Karpas-422 (cell line): ENCODE measurements around the gene ZP1. TPM values are rescaled to one million over a fixed set of nuclear protein-coding genes. Genes with fewer than 3 reads are reported as not detected.

Experiments used
- DNase-seq: peaks from one replicate; pipeline ENCODE4 v3.0.0-alpha.2; 2015
- H2AFZ ChIP-seq: fragments of 200-600 bp; sonication (generic); 2 replicates; pipeline ENCODE4 v1.6.1; 2014; ENCODE audit warnings: antibody characterized with exemption, low read length, mixed read lengths
- H3K27ac ChIP-seq: fragments of 200-600 bp; sonication (generic); 2 replicates; pipeline ENCODE4 v1.5.1; 2014; ENCODE audit warnings: mild to moderate bottlenecking, low read length, moderate library complexity
- H3K27me3 ChIP-seq: fragments of 200-600 bp; sonication (generic); 2 replicates; pipeline ENCODE4 v1.6.1; 2014; ENCODE audit warnings: low read length, mixed read lengths
- H3K36me3 ChIP-seq: fragments of 200-600 bp; sonication (generic); 2 replicates; pipeline ENCODE4 v1.6.1; 2014; ENCODE audit warnings: low read length, mixed read lengths; ENCODE audit not compliant: insufficient read depth
- H3K4me1 ChIP-seq: fragments of 200-600 bp; sonication (generic); 2 replicates; pipeline ENCODE4 v1.6.1; 2014; ENCODE audit warnings: mild to moderate bottlenecking, low read length, mixed read lengths
- H3K4me2 ChIP-seq: fragments of 200-600 bp; sonication (generic); 2 replicates; pipeline ENCODE4 v1.6.1; 2014; ENCODE audit warnings: low read length, low read depth, mild to moderate bottlenecking; ENCODE audit not compliant: poor library complexity, severe bottlenecking
- H3K4me3 ChIP-seq: fragments of 200-600 bp; sonication (generic); 2 replicates; pipeline ENCODE4 v1.5.1; 2014; ENCODE audit warnings: mild to moderate bottlenecking, antibody characterized with exemption, low read length, mixed read lengths
- H3K79me2 ChIP-seq: fragments of 200-600 bp; sonication (generic); 2 replicates; pipeline ENCODE4 v1.6.1; 2014; ENCODE audit warnings: mild to moderate bottlenecking, low read length, mixed read lengths
- H3K9ac ChIP-seq: fragments of 200-600 bp; sonication (generic); 2 replicates; pipeline ENCODE4 v1.6.0; 2014; ENCODE audit warnings: low read length
- H3K9me2 ChIP-seq: fragments of 200-600 bp; sonication (generic), shearing (Covaris generic); replicated peaks from 2 replicates; pipeline ENCODE4 v1.6.0; 2014; ENCODE audit warnings: mild to moderate bottlenecking, low read length, moderate library complexity; ENCODE audit not compliant: insufficient read depth
- H3K9me3 ChIP-seq: fragments of 300-700, 200-600 bp; sonication (generic); 2 replicates; pipeline ENCODE4 v1.6.1; 2014; ENCODE audit warnings: low read length, mixed read lengths
- H4K20me1 ChIP-seq: fragments of 200-600 bp; sonication (generic); 2 replicates; pipeline ENCODE4 v1.6.1; 2014; ENCODE audit warnings: mild to moderate bottlenecking, antibody characterized with exemption, low read length, low read depth; ENCODE audit not compliant: insufficient read depth
- total RNA-seq: library from RNA; depleted of rRNA; stranded (reverse); fragments of >200 nt; shearing (Covaris generic); gene quantifications from 2 replicates; pipeline ENCODE4 v1.2.3, GENCODE V29; 2014; ENCODE audit warnings: low replicate concordance

The ZP1 gene
- total RNA-seq, 1 experiment from 2014 or later = not detected

DNA sequence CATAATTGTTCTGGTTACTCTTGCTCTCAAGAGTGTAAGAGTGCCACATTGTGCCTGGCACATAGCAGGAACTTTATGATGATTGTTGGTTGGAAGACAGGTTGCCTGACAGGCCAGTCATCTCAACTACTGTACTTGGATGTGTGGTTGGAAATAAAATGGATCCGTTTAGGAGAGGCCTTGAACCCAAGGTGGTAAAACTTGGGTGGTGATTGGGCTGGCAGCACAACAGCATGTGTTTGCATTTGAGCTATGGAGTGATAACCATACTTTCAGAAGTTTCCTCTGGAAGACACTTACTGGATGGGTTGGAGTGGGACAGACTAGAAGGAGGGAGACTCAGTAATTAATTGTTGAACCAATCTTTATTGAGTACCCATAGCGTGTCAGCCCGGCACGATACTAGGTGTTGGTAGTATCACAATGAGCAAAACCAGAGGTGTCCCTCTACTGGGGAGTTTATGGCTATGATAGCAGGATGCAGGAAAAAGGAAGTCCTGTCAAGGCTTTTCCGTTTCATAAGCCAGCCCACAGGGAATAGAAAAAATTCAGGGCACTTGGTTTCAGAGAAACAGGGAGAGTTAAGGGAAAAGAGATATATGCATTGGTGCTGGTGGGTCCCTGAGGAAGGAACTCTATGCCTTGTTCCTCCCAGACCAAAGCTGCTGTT, 43.5 kb downstream of the ZP1 start:
- Histone ChIP-seq H3K36me3 (no peaks in the 10 kb centered on the region), H3K9ac (no peak overlapping the region), H4K20me1 (no peaks in the 10 kb centered on the region; the same call in 1 of the 2 replicates), H3K27ac (no peak overlapping the region), H2AFZ (no peak overlapping the region), H3K9me3 (no peaks in the 10 kb centered on the region), H3K4me2 (no peak overlapping the region), H3K9me2 (no peaks in the 10 kb centered on the region), H3K4me3 (no peak overlapping the region), H3K4me1 (peaks cover 49% of the 10 kb centered on the region), H3K79me2 (peaks cover 22% of the 10 kb centered on the region), H3K27me3 (no peaks in the 10 kb centered on the region)
- no peak for DNase-seq

DNA sequence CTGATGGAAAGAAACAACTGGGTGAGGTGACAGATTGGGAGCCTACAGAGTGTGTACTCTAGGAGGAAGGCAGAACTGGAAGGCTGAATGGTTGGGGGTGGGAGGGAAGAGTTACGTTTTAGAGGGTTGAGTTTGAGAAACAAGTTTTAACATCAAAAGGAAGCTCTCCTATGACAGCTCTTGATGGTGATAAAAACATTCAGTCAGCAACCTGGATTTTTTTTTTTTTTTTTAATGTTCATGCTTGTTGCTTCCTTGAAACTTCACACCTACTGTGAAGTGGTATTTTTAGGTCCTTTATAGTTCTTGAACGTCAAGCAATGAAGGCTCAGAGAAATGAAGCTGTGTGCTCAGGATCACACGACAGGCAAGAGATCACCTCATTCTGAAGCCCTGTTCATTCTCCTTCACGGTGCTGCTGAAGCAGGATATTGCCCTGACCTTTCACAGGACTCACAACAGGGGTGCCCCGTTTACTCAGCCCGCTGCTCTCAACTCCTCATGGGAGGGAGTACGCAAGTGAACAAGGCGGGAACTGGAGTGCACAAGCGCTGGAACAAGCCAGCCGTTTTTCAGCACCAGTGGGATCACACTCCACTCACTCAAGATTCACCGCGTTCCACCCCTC, 45.0 kb downstream of the ZP1 start:
- H3K9ac ChIP-seq = no peak overlapping the region
- H3K27ac ChIP-seq = no peak overlapping the region
- H3K27me3 ChIP-seq = no peaks in the 10 kb centered on the region
- H3K4me3 ChIP-seq = no peak overlapping the region
- H3K36me3 ChIP-seq = no peaks in the 10 kb centered on the region
- no peak overlapping the region for H3K4me2 ChIP-seq
- no peak for DNase-seq
- peaks cover 33% of the 10 kb centered on the region for H3K79me2 ChIP-seq
- H3K4me1 ChIP-seq = peaks cover 57% of the 10 kb centered on the region
- H3K9me3 ChIP-seq = no peaks in the 10 kb centered on the region
- no peaks in the 10 kb centered on the region for H4K20me1 ChIP-seq
- H2AFZ ChIP-seq = no peak overlapping the region
- H3K9me2 ChIP-seq = no peaks in the 10 kb centered on the region

DNA sequence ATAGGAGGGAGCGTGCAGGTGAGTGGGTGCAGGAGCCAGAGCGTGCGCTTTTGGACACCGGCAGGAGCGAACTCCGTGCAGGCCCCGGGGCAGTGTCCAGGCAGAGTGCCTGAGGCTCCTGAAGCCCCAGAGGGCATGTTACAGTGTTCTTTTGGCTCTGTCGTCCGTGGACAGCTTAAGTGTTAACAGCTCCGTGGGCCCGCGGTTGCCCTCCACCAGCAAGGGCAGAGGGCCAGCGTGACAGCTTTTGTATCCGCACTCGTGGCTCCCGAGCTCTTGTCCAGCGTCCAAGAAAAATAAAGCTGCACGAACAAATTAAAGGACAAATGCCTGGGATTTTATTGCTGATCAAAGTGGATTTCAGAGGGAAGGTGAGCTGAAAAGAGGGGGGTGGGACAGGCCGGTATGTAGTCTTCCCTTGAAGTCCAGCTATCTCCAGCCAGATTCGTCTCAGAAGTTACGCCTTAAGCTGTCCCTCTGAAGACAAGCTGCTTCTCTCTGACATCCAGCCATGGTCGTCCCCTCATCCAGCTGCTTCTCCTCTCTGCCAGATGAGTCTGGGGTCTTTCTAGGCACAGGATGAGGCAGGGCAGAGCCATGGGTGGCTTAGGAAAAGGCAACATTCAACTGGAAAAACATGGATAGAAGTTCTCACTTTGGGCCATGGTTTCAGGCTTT, 45.6 kb downstream of the ZP1 start:
- H3K9me3 ChIP-seq = no peaks in the 10 kb centered on the region
- peak overlapping the region; percentile 98 for H3K4me2 ChIP-seq
- peak overlapping the region; percentile 25; the same call in 1 of the 2 replicates for H2AFZ ChIP-seq
- H4K20me1 ChIP-seq = no peaks in the 10 kb centered on the region
- peak overlapping the region; percentile 79 for H3K9ac ChIP-seq
- peak overlapping the region; percentile 85 for H3K4me3 ChIP-seq
- no peak for DNase-seq
- peaks cover 56% of the 10 kb centered on the region for H3K4me1 ChIP-seq
- no peaks in the 10 kb centered on the region for H3K36me3 ChIP-seq
- no peaks in the 10 kb centered on the region for H3K9me2 ChIP-seq
- peaks cover 39% of the 10 kb centered on the region for H3K79me2 ChIP-seq
- no peak overlapping the region; the same call in 1 of the 2 replicates for H3K27ac ChIP-seq
- no peaks in the 10 kb centered on the region for H3K27me3 ChIP-seq

DNA sequence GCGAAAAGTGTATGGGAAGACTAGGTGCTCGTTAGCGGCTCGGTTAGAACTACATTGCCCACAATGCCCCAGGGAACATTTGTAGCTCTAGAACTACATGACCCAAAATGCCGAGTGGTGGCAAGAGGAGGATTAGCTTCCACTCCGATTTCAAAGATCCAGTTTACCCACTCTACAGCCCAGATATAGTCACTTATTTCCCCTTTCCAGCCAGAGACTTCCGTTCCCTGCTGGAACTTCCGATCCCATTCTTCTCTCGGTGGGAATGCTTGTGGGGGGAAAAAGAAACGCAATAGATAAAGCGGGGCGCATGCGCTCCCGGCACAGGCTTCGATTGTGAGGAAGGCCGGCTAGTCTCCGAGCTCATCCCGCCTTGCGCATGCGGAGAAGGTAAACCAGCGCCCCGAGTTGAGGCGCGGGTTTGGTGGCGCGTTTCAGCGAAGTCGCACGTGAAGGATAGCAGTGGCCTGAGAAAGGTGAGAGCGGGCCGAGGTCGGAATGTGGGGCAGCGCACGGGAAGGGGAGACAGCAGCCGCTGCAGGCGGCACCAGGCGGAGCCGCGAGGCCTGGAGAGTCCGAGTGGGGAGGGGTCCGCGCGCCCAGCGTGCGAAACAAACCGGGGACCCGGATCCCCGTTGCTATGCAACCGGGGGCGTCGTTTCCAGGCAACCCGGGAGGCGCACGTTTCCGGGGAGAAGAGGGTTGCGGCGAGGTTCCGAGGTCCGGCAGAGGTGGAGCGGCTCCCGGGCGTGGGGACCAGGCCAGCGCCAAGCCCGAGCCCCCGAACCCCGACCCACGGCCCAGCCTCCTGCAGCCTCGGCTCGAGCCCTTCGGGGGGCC, 46.7 kb downstream of the ZP1 start, which contains the start of gene TMEM109:
Gene TMEM109, plus strand, starts transcription at position 366 of the 840 bp plus-strand sequence. CDS start 5,536 bp downstream, outside the sequence.
- peaks cover 48% of the 10 kb centered on the region for H3K79me2 ChIP-seq
- H3K4me3 ChIP-seq = peak within 1 kb of the TSS; percentile 85
- H3K9me3 ChIP-seq = no peaks in the 10 kb centered on the region
- H3K9ac ChIP-seq = peak within 1 kb of the TSS; percentile 79
- H4K20me1 ChIP-seq = no peaks in the 10 kb centered on the region
- no peaks in the 10 kb centered on the region for H3K9me2 ChIP-seq
- peak within 1 kb of the TSS; percentile 98 for H3K4me2 ChIP-seq
- no peaks in the 10 kb centered on the region for H3K36me3 ChIP-seq
- peak within 1 kb of the TSS; percentile 25; the same call in 1 of the 2 replicates for H2AFZ ChIP-seq
- peak within 1 kb of the TSS; percentile 85 for H3K27ac ChIP-seq
- peaks cover 67% of the 10 kb centered on the region for H3K4me1 ChIP-seq
- H3K27me3 ChIP-seq = no peaks in the 10 kb centered on the region
- peak; percentile 96 for DNase-seq

DNA sequence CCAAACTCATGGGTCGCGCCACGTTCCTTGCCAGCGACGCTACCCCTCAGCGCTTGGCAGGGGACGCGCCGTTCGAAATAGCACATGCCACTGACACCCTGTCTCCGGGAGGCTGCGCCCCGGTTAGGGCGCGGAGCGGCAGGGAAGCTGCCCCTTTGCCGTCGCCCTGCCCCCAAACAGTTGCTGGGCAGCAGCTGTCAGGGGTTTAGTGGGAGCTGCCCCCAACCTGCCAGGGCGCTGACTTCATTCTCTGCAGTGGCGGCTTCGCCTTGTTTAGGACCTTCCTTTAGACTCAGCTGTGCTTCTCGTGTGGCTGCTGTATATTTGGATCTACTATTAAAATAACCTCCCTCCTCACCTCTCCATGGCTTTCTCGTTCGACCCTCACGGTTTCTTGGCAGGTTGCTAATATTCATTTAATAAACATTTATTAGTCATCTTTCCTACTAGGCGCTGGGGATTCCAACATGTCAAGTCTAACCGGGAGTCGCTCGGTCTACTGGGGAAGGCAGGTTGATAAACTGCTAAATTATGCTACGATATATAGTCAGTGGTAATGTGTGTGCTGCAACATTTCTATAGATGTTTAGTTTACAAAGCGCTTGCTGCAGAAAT, 47.4 kb downstream of the ZP1 start:
- DNase-seq = peak; percentile 73
- no peaks in the 10 kb centered on the region for H4K20me1 ChIP-seq
- peak overlapping the region; percentile 98 for H3K4me2 ChIP-seq
- H3K9me3 ChIP-seq = no peaks in the 10 kb centered on the region
- peak overlapping the region; percentile 85 for H3K4me3 ChIP-seq
- H3K36me3 ChIP-seq = peaks cover 3% of the 10 kb centered on the region; the same call in 1 of the 2 replicates
- no peaks in the 10 kb centered on the region for H3K27me3 ChIP-seq
- peaks cover 48% of the 10 kb centered on the region for H3K79me2 ChIP-seq
- H3K4me1 ChIP-seq = peaks cover 74% of the 10 kb centered on the region
- peak overlapping the region; percentile 79 for H3K9ac ChIP-seq
- no peaks in the 10 kb centered on the region for H3K9me2 ChIP-seq
- peak overlapping the region; percentile 25; the same call in 1 of the 2 replicates for H2AFZ ChIP-seq
- peak overlapping the region; percentile 85 for H3K27ac ChIP-seq

DNA sequence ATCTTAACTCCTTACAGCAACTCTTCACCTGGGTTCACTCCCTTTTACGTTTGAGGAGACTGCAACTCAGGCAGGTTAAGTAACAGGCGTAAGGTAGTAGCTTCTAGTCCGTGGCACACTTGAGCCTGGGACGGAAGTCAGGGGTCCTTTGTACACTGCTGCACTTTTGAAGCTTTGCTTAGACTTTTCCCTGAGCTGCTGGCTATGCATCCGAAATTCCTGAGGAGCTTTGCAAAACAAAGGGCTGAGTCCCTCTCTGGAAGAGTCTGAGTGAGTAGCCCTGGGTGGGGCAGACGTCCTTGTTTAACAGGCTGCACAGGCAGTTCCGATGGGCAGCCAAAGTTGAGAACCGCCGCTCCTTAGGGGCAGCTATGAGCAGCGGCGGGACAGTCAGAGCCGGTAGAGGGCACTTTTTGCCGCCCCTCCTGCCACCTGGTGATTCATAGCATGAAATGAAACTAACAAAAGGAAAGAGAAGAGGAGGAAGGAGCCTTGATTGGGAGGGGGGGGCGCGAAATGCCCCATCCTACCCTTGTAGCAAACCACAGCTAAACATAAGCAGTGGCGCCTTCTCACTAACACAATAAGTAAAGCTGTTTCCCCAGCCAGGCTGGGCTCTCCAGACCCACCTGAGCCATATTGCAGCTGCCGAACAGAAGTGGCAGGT, 48.0 kb downstream of the ZP1 start:
- Histone ChIP-seq H3K36me3 (peaks cover 9% of the 10 kb centered on the region), H3K4me1 (peaks cover 71% of the 10 kb centered on the region), H3K27me3 (no peaks in the 10 kb centered on the region), H3K4me3 (peak overlapping the region; percentile 85), H3K79me2 (peaks cover 48% of the 10 kb centered on the region), H3K9me3 (no peaks in the 10 kb centered on the region), H3K9ac (peak overlapping the region; percentile 79), H3K9me2 (no peaks in the 10 kb centered on the region), H3K27ac (peak overlapping the region; percentile 85), H3K4me2 (peak overlapping the region; percentile 98), H4K20me1 (no peaks in the 10 kb centered on the region), H2AFZ (peak overlapping the region; percentile 7; the same call in 1 of the 2 replicates)
- DNase-seq = peak; percentile 83

DNA sequence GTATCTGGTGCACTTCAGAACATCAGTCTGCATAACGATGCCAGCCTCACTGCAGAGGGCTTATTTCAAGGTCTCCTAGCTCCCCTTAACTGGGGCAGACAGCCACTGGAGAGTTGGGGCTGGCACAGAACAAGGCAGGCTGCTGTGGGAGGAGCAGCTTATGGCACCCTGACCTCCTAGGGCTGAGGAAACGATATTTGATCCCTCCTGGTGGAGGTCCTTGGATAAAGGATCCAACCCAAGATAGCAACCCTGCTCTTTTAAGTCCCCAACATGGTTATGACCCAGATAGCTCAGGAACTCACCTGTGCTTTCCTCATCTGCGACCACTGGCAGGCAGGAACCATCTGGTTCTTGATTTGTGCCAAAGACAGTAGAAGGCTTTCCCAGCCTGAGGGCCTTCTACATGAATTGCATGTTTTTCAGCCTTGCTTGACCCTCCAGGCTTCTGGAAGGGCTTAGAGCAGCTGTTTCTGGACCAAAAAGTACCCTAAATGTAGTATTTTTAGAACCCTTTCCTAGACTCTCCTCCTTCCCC, 49.4 kb downstream of the ZP1 start:
- Histone ChIP-seq H3K27ac (peak overlapping the region; percentile 85), H3K4me2 (peak overlapping the region; percentile 98), H4K20me1 (no peaks in the 10 kb centered on the region), H3K27me3 (no peaks in the 10 kb centered on the region), H3K4me3 (no peak overlapping the region), H3K4me1 (peaks cover 65% of the 10 kb centered on the region), H3K9ac (peak overlapping the region; percentile 16; the same call in 1 of the 2 replicates), H3K9me2 (no peaks in the 10 kb centered on the region), H3K36me3 (peaks cover 14% of the 10 kb centered on the region), H3K79me2 (peaks cover 48% of the 10 kb centered on the region), H3K9me3 (no peaks in the 10 kb centered on the region), H2AFZ (no peak overlapping the region)
- no peak for DNase-seq
